ENCODE data around the gene KLHL29. TPM values are rescaled to one million over a fixed set of nuclear protein-coding genes. Genes with fewer than 3 reads are reported as not detected.

The KLHL29 gene
- polyA plus RNA-seq, 1 donor from 2014 or later: 42.4 TPM

GRCh38 chr2:23657371-23657770 is 272.4 kb downstream of the KLHL29 start:
- no peaks in the 10 kb centered on the region for H3F3A ChIP-seq (ENCODE audit: insufficient read depth, low read length, poor library complexity, severe bottlenecking)
- H3K27me3 ChIP-seq (ENCODE audit: insufficient read depth, low read depth, low read length): no peaks in the 10 kb centered on the region
- H3K4me2 ChIP-seq (ENCODE audit: low read length): no peak overlapping the region
- H3K9ac ChIP-seq (ENCODE audit: low read length): no peak overlapping the region
- no peaks in the 10 kb centered on the region for H3K36me3 ChIP-seq (ENCODE audit: insufficient read depth, low read length)
- H2AFZ ChIP-seq (ENCODE audit: low read depth, low read length): no peak overlapping the region
- H4K20me1 ChIP-seq (ENCODE audit: insufficient read depth): no peaks in the 10 kb centered on the region
- H3K9me2 ChIP-seq (ENCODE audit: insufficient read depth, low read length): no peaks in the 10 kb centered on the region
- TF ChIP-seq CTCF (IDR thresholded peaks at IDR 0.05; ENCODE audit: poor library complexity, severe bottlenecking) (no peak), RAD21 (conservative IDR thresholded peaks at IDR 0.05) (no peak), EZH2 (IDR thresholded peaks at IDR 0.05; ENCODE audit: borderline replicate concordance, insufficient read depth, low read length, poor library complexity, severe bottlenecking) (no peak), POLR2AphosphoS5 (IDR thresholded peaks at IDR 0.05) (no peak), TAF1 (IDR thresholded peaks at IDR 0.05; ENCODE audit: low read depth) (no peak), MXI1 (conservative IDR thresholded peaks at IDR 0.05; ENCODE audit: poor library complexity, severe bottlenecking) (no peak), REST (IDR thresholded peaks at IDR 0.05; ENCODE audit: borderline replicate concordance) (no peak), SMC3 (conservative IDR thresholded peaks at IDR 0.05; ENCODE audit: poor library complexity) (no peak), EP300 (conservative IDR thresholded peaks at IDR 0.05; ENCODE audit: poor library complexity, severe bottlenecking) (no peak)
- no peaks in the 10 kb centered on the region for H3K79me2 ChIP-seq (replicated peaks; ENCODE audit: insufficient read depth, low read length)
- H3K27ac ChIP-seq (ENCODE audit: low read length): no peak overlapping the region
- no peaks in the 10 kb centered on the region for H3K9me3 ChIP-seq (ENCODE audit: low read length)
- no peak overlapping the region for H3K4me3 ChIP-seq (ENCODE audit: low read length)

GRCh38 chr2:23657934-23658333 is 273.0 kb downstream of the KLHL29 start:
- Histone ChIP-seq H3F3A (ENCODE audit: insufficient read depth, low read length, poor library complexity, severe bottlenecking) (no peaks in the 10 kb centered on the region), H3K4me2 (ENCODE audit: low read length) (no peak overlapping the region), H3K36me3 (ENCODE audit: insufficient read depth, low read length) (no peaks in the 10 kb centered on the region), H3K9ac (ENCODE audit: low read length) (no peak overlapping the region), H3K9me2 (ENCODE audit: insufficient read depth, low read length) (no peaks in the 10 kb centered on the region), H3K27ac (ENCODE audit: low read length) (no peak overlapping the region), H3K4me3 (ENCODE audit: low read length) (no peak overlapping the region), H3K9me3 (ENCODE audit: low read length) (no peaks in the 10 kb centered on the region), H3K79me2 (replicated peaks; ENCODE audit: insufficient read depth, low read length) (no peaks in the 10 kb centered on the region), H2AFZ (ENCODE audit: low read depth, low read length) (no peak overlapping the region), H3K27me3 (ENCODE audit: insufficient read depth, low read depth, low read length) (no peaks in the 10 kb centered on the region), H4K20me1 (ENCODE audit: insufficient read depth) (no peaks in the 10 kb centered on the region)
- TF ChIP-seq POLR2AphosphoS5 (IDR thresholded peaks at IDR 0.05) (no peak), REST (IDR thresholded peaks at IDR 0.05; ENCODE audit: borderline replicate concordance) (no peak), CTCF (IDR thresholded peaks at IDR 0.05; ENCODE audit: poor library complexity, severe bottlenecking) (no peak), MXI1 (conservative IDR thresholded peaks at IDR 0.05; ENCODE audit: poor library complexity, severe bottlenecking) (no peak), EP300 (conservative IDR thresholded peaks at IDR 0.05; ENCODE audit: poor library complexity, severe bottlenecking) (no peak), RAD21 (conservative IDR thresholded peaks at IDR 0.05) (no peak)
